WTC11 (cell line): Measurements from ENCODE around the gene TANGO6. TPM values are rescaled to one million over a fixed set of nuclear protein-coding genes. Genes with fewer than 3 reads are reported as not detected.
A peak's percentile ranks its signal among the peaks of the same experiment; 100 is the strongest.

Source experiments
- FOXP1 ChIP-seq: sonication (generic); formaldehyde crosslinking; IDR thresholded peaks from 2 replicates; pipeline ENCODE4 v1.8.0; 2022; ENCODE audit warnings: missing genetic modification reagents, mild to moderate bottlenecking, moderate library complexity, borderline replicate concordance
- GRHL2 ChIP-seq: fragments of 250-450 bp; sonication (Bioruptor Pico); IDR thresholded peaks from 2 replicates; pipeline ENCODE4 v1.8.0; 2022; ENCODE audit warnings: mild to moderate bottlenecking, moderate library complexity; ENCODE audit not compliant: insufficient replicate concordance, severe bottlenecking
- MXD4 ChIP-seq: fragments of 250-450 bp; sonication (Bioruptor Pico); IDR thresholded peaks from 2 replicates; pipeline ENCODE4 v1.8.0; 2021; ENCODE audit warnings: mild to moderate bottlenecking, moderate library complexity, borderline replicate concordance
- NR3C1 ChIP-seq: sonication (generic); formaldehyde crosslinking; conservative IDR thresholded peaks from 2 replicates; pipeline ENCODE4 v1.8.1; 2023; ENCODE audit warnings: low read depth, mild to moderate bottlenecking, missing genetic modification reagents
- OVOL2 ChIP-seq: fragments of 250-450 bp; sonication (Bioruptor Pico); IDR thresholded peaks from 2 replicates; pipeline ENCODE4 v1.9.0; 2021; ENCODE audit warnings: mild to moderate bottlenecking, borderline replicate concordance
- PRRX2 ChIP-seq: fragments of 250-450 bp; sonication (Bioruptor Pico); IDR thresholded peaks from 2 replicates; pipeline ENCODE4 v1.8.0; 2021; ENCODE audit warnings: mild to moderate bottlenecking
- RORB ChIP-seq: fragments of 250-450 bp; sonication (Bioruptor Pico); IDR thresholded peaks from 2 replicates; pipeline ENCODE4 v1.9.0; 2021; ENCODE audit warnings: mild to moderate bottlenecking
- SMAD3 ChIP-seq: sonication (generic); formaldehyde crosslinking; IDR thresholded peaks from 2 replicates; pipeline ENCODE4 v1.8.0; 2022; ENCODE audit warnings: missing genetic modification reagents, mild to moderate bottlenecking, borderline replicate concordance
- TEAD1 ChIP-seq: sonication (generic); formaldehyde crosslinking; IDR thresholded peaks from 2 replicates; pipeline ENCODE4 v1.8.0; 2022; ENCODE audit warnings: mild to moderate bottlenecking, missing genetic modification reagents
- ZNF121 ChIP-seq: sonication (generic); formaldehyde crosslinking; IDR thresholded peaks from 2 replicates; pipeline ENCODE4 v1.8.0; 2023; ENCODE audit warnings: missing genetic modification reagents
- ZNF138 ChIP-seq: sonication (generic); formaldehyde crosslinking; conservative IDR thresholded peaks from 2 replicates; pipeline ENCODE4 v1.8.1; 2022; ENCODE audit warnings: mild to moderate bottlenecking, moderate library complexity, missing genetic modification reagents
- total RNA-seq: library from RNA; stranded (reverse); gene quantifications from 3 replicates; pipeline ENCODE4 v1.2.3, GENCODE V29; 2021
- TF ChIP-seq, protein P1 (sequence below): fragments of 250-450 bp; sonication (Bioruptor Pico); IDR thresholded peaks from 2 replicates; pipeline ENCODE4 v1.8.0; 2021; ENCODE audit warnings: mild to moderate bottlenecking
- TF ChIP-seq, protein P2 (sequence below): sonication (generic); formaldehyde crosslinking; IDR thresholded peaks from 2 replicates; pipeline ENCODE4 v1.8.1; 2023; ENCODE audit warnings: mild to moderate bottlenecking, moderate library complexity, missing genetic modification reagents
- TF ChIP-seq, protein P3 (sequence below): fragments of 250-450 bp; sonication (Bioruptor Pico); conservative IDR thresholded peaks from 2 replicates; pipeline ENCODE4 v1.9.0; 2021; ENCODE audit warnings: mild to moderate bottlenecking
- TF ChIP-seq, protein P4 (sequence below): sonication (generic); formaldehyde crosslinking; IDR thresholded peaks from 2 replicates; pipeline ENCODE4 v1.8.0; 2022; ENCODE audit warnings: mild to moderate bottlenecking, missing genetic modification reagents
- TF ChIP-seq, protein P5 (sequence below): sonication (generic); formaldehyde crosslinking; IDR thresholded peaks from 2 replicates; pipeline ENCODE4 v1.8.1; 2023; ENCODE audit warnings: mild to moderate bottlenecking, missing genetic modification reagents, borderline replicate concordance
- TF ChIP-seq, protein P6 (sequence below): sonication (generic); formaldehyde crosslinking; IDR thresholded peaks from 2 replicates; pipeline ENCODE4 v1.8.0; 2023; ENCODE audit warnings: mild to moderate bottlenecking, missing genetic modification reagents
- TF ChIP-seq, protein P7 (sequence below): sonication (generic); formaldehyde crosslinking; IDR thresholded peaks from 2 replicates; pipeline ENCODE4 v1.8.1; 2023; ENCODE audit warnings: mild to moderate bottlenecking, missing genetic modification reagents
- TF ChIP-seq, protein P8 (sequence below): fragments of 250-450 bp; sonication (Bioruptor Pico); IDR thresholded peaks from 2 replicates; pipeline ENCODE4 v2.1.2; 2022; ENCODE audit warnings: mild to moderate bottlenecking, moderate library complexity
- TF ChIP-seq, protein P9 (sequence below): sonication (generic); formaldehyde crosslinking; IDR thresholded peaks from 2 replicates; pipeline ENCODE4 v1.8.0; 2023; ENCODE audit warnings: missing genetic modification reagents
- TF ChIP-seq, protein P10 (sequence below): sonication (generic); formaldehyde crosslinking; IDR thresholded peaks from 2 replicates; pipeline ENCODE4 v1.8.1; 2023; ENCODE audit warnings: mild to moderate bottlenecking, missing genetic modification reagents, moderate library complexity

The TANGO6 gene
- total RNA-seq, 1 experiment from 2014 or later, result 15.6 TPM

DNA sequence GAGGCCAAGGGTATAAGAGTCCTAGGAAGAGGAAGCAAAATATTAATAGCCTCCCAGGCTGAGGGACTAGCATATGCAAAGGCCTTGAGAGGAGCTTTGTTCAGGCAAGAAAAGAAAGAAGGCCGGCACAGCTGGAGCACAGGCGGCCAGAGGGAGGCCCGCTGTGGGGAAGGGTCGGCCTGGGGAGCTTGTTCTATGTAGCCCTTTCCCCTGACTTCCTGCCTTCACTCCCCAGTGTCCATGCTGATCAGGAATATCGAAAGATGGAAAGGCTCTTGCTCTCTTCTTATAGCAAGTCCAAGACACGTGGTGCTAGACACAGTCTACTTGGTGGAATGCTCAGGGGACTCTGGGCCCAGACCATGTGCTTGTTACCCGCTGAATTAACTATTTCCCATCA, 234.7 kb downstream of the TANGO6 start (continued):
- TF ChIP-seq, protein P1, sequence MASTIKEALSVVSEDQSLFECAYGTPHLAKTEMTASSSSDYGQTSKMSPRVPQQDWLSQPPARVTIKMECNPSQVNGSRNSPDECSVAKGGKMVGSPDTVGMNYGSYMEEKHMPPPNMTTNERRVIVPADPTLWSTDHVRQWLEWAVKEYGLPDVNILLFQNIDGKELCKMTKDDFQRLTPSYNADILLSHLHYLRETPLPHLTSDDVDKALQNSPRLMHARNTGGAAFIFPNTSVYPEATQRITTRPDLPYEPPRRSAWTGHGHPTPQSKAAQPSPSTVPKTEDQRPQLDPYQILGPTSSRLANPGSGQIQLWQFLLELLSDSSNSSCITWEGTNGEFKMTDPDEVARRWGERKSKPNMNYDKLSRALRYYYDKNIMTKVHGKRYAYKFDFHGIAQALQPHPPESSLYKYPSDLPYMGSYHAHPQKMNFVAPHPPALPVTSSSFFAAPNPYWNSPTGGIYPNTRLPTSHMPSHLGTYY (CRISPR knock-in tag), result no peak
- TF ChIP-seq, protein P2, sequence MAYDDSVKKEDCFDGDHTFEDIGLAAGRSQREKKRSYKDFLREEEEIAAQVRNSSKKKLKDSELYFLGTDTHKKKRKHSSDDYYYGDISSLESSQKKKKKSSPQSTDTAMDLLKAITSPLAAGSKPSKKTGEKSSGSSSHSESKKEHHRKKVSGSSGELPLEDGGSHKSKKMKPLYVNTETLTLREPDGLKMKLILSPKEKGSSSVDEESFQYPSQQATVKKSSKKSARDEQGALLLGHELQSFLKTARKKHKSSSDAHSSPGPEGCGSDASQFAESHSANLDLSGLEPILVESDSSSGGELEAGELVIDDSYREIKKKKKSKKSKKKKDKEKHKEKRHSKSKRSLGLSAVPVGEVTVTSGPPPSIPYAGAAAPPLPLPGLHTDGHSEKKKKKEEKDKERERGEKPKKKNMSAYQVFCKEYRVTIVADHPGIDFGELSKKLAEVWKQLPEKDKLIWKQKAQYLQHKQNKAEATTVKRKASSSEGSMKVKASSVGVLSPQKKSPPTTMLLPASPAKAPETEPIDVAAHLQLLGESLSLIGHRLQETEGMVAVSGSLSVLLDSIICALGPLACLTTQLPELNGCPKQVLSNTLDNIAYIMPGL, result no peak
- TF ChIP-seq NR3C1 (CRISPR knock-in tag), result no peak
- TF ChIP-seq PRRX2 (CRISPR knock-in tag), result no peak
- TF ChIP-seq, protein P3, sequence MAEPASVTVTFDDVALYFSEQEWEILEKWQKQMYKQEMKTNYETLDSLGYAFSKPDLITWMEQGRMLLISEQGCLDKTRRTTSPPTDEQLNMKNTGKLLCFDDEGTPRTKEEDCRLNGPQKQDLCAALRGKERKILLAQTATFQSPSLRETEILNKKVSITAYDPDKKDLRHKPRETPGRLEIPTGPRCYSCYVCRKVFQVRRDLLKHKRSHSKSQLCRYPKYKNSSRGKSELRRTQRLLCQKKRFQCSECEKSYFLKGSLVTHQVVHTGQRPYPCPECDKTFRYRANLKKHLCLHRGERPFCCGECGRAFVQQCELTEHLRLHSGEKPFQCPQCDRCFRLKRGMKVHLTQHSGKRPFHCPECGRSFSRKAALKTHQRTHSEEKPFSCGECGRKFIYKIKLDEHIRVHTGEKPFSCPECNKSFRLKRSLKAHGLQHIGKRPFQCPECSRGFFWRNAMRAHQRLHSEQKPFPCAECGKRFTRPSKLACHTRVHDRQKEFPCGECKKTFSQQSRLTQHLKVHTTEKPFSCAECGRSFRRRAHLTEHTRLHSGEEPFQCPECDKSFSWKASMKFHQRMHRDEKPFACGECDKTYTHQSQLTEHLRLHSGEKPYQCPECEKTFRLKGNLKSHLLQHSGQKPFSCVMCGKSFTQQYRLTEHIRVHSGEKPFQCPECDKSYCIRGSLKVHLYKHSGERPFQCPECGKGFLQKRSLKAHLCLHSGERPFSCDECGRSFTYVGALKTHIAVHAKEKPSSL (CRISPR knock-in tag), result no peak
- no peak for TF ChIP-seq MXD4 (CRISPR knock-in tag)
- TF ChIP-seq, protein P4, sequence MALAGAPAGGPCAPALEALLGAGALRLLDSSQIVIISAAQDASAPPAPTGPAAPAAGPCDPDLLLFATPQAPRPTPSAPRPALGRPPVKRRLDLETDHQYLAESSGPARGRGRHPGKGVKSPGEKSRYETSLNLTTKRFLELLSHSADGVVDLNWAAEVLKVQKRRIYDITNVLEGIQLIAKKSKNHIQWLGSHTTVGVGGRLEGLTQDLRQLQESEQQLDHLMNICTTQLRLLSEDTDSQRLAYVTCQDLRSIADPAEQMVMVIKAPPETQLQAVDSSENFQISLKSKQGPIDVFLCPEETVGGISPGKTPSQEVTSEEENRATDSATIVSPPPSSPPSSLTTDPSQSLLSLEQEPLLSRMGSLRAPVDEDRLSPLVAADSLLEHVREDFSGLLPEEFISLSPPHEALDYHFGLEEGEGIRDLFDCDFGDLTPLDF (CRISPR knock-in tag), result no peak
- TF ChIP-seq, protein P5, sequence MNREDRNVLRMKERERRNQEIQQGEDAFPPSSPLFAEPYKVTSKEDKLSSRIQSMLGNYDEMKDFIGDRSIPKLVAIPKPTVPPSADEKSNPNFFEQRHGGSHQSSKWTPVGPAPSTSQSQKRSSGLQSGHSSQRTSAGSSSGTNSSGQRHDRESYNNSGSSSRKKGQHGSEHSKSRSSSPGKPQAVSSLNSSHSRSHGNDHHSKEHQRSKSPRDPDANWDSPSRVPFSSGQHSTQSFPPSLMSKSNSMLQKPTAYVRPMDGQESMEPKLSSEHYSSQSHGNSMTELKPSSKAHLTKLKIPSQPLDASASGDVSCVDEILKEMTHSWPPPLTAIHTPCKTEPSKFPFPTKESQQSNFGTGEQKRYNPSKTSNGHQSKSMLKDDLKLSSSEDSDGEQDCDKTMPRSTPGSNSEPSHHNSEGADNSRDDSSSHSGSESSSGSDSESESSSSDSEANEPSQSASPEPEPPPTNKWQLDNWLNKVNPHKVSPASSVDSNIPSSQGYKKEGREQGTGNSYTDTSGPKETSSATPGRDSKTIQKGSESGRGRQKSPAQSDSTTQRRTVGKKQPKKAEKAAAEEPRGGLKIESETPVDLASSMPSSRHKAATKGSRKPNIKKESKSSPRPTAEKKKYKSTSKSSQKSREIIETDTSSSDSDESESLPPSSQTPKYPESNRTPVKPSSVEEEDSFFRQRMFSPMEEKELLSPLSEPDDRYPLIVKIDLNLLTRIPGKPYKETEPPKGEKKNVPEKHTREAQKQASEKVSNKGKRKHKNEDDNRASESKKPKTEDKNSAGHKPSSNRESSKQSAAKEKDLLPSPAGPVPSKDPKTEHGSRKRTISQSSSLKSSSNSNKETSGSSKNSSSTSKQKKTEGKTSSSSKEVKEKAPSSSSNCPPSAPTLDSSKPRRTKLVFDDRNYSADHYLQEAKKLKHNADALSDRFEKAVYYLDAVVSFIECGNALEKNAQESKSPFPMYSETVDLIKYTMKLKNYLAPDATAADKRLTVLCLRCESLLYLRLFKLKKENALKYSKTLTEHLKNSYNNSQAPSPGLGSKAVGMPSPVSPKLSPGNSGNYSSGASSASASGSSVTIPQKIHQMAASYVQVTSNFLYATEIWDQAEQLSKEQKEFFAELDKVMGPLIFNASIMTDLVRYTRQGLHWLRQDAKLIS (CRISPR knock-in tag), result no peak
- no peak for TF ChIP-seq RORB (CRISPR knock-in tag)
- no peak for TF ChIP-seq ZNF138
- TF ChIP-seq OVOL2 (CRISPR knock-in tag), result no peak
- TF ChIP-seq, protein P6, sequence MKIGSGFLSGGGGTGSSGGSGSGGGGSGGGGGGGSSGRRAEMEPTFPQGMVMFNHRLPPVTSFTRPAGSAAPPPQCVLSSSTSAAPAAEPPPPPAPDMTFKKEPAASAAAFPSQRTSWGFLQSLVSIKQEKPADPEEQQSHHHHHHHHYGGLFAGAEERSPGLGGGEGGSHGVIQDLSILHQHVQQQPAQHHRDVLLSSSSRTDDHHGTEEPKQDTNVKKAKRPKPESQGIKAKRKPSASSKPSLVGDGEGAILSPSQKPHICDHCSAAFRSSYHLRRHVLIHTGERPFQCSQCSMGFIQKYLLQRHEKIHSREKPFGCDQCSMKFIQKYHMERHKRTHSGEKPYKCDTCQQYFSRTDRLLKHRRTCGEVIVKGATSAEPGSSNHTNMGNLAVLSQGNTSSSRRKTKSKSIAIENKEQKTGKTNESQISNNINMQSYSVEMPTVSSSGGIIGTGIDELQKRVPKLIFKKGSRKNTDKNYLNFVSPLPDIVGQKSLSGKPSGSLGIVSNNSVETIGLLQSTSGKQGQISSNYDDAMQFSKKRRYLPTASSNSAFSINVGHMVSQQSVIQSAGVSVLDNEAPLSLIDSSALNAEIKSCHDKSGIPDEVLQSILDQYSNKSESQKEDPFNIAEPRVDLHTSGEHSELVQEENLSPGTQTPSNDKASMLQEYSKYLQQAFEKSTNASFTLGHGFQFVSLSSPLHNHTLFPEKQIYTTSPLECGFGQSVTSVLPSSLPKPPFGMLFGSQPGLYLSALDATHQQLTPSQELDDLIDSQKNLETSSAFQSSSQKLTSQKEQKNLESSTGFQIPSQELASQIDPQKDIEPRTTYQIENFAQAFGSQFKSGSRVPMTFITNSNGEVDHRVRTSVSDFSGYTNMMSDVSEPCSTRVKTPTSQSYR (CRISPR knock-in tag), result no peak
- no peak for TF ChIP-seq FOXP1 (CRISPR knock-in tag)
- TF ChIP-seq, protein P7, sequence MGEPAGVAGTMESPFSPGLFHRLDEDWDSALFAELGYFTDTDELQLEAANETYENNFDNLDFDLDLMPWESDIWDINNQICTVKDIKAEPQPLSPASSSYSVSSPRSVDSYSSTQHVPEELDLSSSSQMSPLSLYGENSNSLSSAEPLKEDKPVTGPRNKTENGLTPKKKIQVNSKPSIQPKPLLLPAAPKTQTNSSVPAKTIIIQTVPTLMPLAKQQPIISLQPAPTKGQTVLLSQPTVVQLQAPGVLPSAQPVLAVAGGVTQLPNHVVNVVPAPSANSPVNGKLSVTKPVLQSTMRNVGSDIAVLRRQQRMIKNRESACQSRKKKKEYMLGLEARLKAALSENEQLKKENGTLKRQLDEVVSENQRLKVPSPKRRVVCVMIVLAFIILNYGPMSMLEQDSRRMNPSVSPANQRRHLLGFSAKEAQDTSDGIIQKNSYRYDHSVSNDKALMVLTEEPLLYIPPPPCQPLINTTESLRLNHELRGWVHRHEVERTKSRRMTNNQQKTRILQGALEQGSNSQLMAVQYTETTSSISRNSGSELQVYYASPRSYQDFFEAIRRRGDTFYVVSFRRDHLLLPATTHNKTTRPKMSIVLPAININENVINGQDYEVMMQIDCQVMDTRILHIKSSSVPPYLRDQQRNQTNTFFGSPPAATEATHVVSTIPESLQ, result no peak
- TF ChIP-seq, protein P8, sequence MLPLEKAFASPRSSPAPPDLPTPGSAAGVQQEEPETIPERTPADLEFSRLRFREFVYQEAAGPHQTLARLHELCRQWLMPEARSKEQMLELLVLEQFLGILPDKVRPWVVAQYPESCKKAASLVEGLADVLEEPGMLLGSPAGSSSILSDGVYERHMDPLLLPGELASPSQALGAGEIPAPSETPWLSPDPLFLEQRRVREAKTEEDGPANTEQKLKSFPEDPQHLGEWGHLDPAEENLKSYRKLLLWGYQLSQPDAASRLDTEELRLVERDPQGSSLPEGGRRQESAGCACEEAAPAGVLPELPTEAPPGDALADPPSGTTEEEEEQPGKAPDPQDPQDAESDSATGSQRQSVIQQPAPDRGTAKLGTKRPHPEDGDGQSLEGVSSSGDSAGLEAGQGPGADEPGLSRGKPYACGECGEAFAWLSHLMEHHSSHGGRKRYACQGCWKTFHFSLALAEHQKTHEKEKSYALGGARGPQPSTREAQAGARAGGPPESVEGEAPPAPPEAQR (CRISPR knock-in tag), result 0 out of 2 replicates have a peak, but pooled peaks have one; percentile 2
- TF ChIP-seq, protein P9, sequence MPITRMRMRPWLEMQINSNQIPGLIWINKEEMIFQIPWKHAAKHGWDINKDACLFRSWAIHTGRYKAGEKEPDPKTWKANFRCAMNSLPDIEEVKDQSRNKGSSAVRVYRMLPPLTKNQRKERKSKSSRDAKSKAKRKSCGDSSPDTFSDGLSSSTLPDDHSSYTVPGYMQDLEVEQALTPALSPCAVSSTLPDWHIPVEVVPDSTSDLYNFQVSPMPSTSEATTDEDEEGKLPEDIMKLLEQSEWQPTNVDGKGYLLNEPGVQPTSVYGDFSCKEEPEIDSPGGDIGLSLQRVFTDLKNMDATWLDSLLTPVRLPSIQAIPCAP, result peak; percentile 67; the same call in 1 of the 2 replicates
- peak; percentile 83 for TF ChIP-seq TEAD1 (CRISPR knock-in tag)
- TF ChIP-seq ZNF121 (CRISPR knock-in tag), result no peak
- TF ChIP-seq GRHL2 (CRISPR knock-in tag), result no peak
- TF ChIP-seq SMAD3 (CRISPR knock-in tag), result no peak
- TF ChIP-seq, protein P10, sequence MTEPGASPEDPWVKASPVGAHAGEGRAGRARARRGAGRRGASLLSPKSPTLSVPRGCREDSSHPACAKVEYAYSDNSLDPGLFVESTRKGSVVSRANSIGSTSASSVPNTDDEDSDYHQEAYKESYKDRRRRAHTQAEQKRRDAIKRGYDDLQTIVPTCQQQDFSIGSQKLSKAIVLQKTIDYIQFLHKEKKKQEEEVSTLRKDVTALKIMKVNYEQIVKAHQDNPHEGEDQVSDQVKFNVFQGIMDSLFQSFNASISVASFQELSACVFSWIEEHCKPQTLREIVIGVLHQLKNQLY (CRISPR knock-in tag), result no peak
